Measurements from ENCODE around the gene NBAS.
A peak's percentile ranks its signal among the peaks of the same experiment; 100 is the strongest.

Gene NBAS

DNA sequence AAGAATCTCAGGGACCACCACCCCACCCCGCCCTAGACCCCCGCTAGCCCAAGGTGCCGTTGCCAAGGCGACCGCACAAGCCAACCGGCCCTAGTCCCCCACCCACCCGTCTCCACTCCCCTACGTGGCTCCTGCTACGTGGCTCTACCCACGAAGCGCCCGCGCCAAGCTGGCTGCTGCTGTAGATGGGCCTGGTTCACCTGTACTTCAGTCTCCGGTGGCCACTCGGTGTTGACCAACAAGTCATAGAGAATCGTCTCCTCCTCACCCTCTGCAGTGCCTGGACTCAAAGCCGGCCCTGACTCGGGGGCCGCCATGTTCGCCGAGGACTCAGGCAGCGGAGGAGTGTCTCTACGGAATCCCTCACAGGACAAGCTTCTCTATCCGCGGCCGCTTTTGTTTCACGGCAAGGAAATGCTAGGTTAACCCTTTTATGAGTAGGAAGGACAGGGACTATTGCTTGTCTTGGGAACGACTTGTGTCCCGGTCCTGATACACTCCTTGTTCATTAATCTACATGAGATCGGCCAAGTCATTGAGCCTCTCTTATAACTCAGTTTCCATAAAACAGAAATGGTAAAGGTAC lies at the start of gene NBAS:
TSS of gene NBAS (minus strand) at position 347 of the 586 bp plus-strand sequence. CDS start at position 317, 30 bp downstream.
- H3K9me3 ChIP-seq (ENCODE audit: control insufficient read depth, low read depth, low read length): no peaks in the 10 kb centered on the region
- H3K4me3 ChIP-seq (ENCODE audit: low read length): peak within 1 kb of the TSS; percentile 96
- peaks cover 6% of the 10 kb centered on the region for H3K27me3 ChIP-seq (ENCODE audit: control insufficient read depth, insufficient read depth, low read length)
- peaks cover 18% of the 10 kb centered on the region for H3K4me1 ChIP-seq (ENCODE audit: control insufficient read depth, low read depth, low read length)
- peak within 1 kb of the TSS; percentile 70 for H3K27ac ChIP-seq (ENCODE audit: low read length)
- H3K9ac ChIP-seq (ENCODE audit: low read length): peak within 1 kb of the TSS; percentile 63
- no peaks in the 10 kb centered on the region for H3K36me3 ChIP-seq (ENCODE audit: control insufficient read depth, low read depth, low read length)

DNA sequence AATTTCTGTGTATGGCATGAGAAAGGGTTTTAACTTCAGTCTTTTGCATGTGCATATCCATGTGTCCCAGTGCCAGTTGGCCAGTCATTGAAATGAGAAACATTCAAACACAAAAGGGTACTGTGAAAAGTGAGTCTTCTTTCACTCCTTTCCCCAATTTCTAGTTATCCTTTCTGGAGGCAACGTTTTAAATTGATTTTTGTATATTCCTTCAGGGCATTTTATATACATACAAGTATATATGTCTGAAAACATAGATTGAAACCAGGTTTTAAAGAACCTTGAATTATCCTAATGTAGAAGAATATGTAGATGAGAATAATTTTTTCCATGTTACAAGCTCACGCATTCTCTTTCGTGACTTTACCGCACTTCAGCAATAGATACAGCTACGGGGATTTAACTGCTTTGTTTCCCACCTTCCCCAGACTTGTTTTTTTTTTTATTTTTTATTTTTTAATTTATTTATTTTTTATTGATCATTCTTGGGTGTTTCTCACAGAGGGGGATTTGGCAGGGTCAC lies 49.4 kb upstream of the NBAS start:
- H3K36me3 ChIP-seq (ENCODE audit: control insufficient read depth, low read depth, low read length): peaks cover 74% of the 10 kb centered on the region
- H3K4me3 ChIP-seq (ENCODE audit: low read length): no peak overlapping the region
- H3K9ac ChIP-seq (ENCODE audit: low read length): no peak overlapping the region
- no peak overlapping the region for H3K27ac ChIP-seq (ENCODE audit: low read length)
- H3K9me3 ChIP-seq (ENCODE audit: control insufficient read depth, low read depth, low read length): no peaks in the 10 kb centered on the region
- H3K27me3 ChIP-seq (ENCODE audit: control insufficient read depth, insufficient read depth, low read length): no peaks in the 10 kb centered on the region
- H3K4me1 ChIP-seq (ENCODE audit: control insufficient read depth, low read depth, low read length): no peaks in the 10 kb centered on the region

DNA sequence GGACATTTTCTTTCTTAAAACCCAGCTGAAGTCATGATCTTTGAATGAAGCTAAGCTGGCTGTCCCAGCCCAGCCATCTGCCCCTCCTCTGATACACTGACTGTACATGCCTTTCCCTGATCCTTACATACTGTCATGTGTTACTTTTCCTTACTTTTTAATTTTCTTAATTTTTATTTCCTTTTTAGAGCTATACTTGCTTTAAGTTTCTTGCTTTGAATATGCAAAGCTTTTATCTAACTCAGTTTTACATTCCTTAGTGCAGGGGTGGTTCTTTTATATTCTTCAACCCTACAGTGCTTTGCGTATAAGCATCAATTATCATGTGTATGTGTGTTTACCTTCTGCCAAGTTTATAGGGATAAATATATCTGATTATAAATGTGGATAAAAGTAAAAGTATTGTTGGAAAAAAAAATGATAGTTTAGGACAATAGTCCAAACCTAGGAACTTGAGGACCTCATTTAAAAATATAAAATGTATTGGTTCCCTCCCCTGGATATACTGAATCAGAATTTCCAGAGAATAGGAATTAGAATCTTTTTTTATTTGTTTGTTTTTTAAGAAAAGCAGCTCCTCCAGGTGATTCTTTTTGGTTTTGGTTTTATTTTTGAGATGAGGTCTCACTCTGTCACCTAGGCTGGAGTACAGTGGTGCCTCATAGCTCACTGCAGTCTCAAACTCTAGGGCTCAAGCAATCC lies 48.4 kb upstream of the NBAS start:
- Histone ChIP-seq H3K27me3 (ENCODE audit: control insufficient read depth, insufficient read depth, low read length) (no peaks in the 10 kb centered on the region), H3K9ac (ENCODE audit: low read length) (no peak overlapping the region), H3K36me3 (ENCODE audit: control insufficient read depth, low read depth, low read length) (peaks cover 75% of the 10 kb centered on the region), H3K27ac (ENCODE audit: low read length) (no peak overlapping the region), H3K4me1 (ENCODE audit: control insufficient read depth, low read depth, low read length) (no peaks in the 10 kb centered on the region), H3K4me3 (ENCODE audit: low read length) (no peak overlapping the region), H3K9me3 (ENCODE audit: control insufficient read depth, low read depth, low read length) (no peaks in the 10 kb centered on the region)

DNA sequence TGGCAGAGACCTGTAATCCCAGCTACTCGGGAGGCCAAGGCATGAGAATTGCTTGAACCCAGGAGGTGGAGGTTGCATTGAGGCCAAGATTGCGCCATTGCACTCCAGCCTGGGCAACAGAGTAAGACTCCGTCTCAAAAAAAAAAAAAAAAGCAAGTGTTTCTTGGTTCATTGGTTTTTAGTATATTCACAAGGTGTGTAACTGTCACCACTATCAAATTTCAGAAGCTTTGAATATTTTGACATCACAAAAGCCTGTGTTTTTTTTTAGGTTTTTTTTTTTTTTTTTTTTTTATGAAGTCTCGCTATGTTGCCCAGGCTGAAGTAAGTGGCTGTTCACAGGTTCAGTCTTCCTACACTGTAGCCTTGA lies 47.2 kb upstream of the NBAS start:
- Histone ChIP-seq H3K4me1 (ENCODE audit: control insufficient read depth, low read depth, low read length) (no peaks in the 10 kb centered on the region), H3K9ac (ENCODE audit: low read length) (no peak overlapping the region), H3K27ac (ENCODE audit: low read length) (no peak overlapping the region), H3K9me3 (ENCODE audit: control insufficient read depth, low read depth, low read length) (no peaks in the 10 kb centered on the region), H3K4me3 (ENCODE audit: low read length) (no peak overlapping the region), H3K36me3 (ENCODE audit: control insufficient read depth, low read depth, low read length) (peaks cover 75% of the 10 kb centered on the region), H3K27me3 (ENCODE audit: control insufficient read depth, insufficient read depth, low read length) (no peaks in the 10 kb centered on the region)

DNA sequence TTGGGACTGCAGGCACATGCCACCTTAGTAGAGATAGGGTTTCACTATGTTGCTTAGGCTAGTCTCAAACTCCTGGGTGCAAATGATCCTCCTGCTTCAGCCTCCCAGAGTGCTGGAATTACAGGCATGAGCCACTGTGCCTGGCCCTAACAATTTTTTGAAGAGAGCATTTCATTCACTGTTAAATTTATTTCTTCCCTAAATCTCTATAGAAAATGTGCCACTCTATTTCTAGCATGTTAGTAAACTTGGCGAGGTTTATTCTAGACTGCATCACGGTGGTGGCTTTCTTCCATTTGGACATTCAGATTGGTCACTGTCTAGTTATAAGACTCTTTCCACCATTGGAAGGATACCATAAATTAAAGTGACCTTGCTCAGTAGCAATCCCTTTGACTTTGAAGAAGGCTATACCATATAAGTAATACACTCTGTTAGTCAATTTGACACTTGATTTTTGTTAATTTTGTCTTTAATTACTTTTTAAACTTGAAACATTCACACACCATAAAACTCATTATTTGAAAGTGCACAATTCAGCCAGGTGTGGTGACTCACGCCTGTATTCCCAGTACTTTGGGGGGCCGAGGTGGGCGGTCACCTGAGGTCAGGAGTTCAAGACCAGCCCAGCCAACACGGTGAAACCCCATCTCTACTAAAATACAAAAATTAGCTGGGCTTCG lies 46.7 kb upstream of the NBAS start:
- Histone ChIP-seq H3K27ac (ENCODE audit: low read length) (no peak overlapping the region), H3K4me1 (ENCODE audit: control insufficient read depth, low read depth, low read length) (no peaks in the 10 kb centered on the region), H3K36me3 (ENCODE audit: control insufficient read depth, low read depth, low read length) (peaks cover 76% of the 10 kb centered on the region), H3K9me3 (ENCODE audit: control insufficient read depth, low read depth, low read length) (no peaks in the 10 kb centered on the region), H3K4me3 (ENCODE audit: low read length) (no peak overlapping the region), H3K9ac (ENCODE audit: low read length) (no peak overlapping the region), H3K27me3 (ENCODE audit: control insufficient read depth, insufficient read depth, low read length) (no peaks in the 10 kb centered on the region)

DNA sequence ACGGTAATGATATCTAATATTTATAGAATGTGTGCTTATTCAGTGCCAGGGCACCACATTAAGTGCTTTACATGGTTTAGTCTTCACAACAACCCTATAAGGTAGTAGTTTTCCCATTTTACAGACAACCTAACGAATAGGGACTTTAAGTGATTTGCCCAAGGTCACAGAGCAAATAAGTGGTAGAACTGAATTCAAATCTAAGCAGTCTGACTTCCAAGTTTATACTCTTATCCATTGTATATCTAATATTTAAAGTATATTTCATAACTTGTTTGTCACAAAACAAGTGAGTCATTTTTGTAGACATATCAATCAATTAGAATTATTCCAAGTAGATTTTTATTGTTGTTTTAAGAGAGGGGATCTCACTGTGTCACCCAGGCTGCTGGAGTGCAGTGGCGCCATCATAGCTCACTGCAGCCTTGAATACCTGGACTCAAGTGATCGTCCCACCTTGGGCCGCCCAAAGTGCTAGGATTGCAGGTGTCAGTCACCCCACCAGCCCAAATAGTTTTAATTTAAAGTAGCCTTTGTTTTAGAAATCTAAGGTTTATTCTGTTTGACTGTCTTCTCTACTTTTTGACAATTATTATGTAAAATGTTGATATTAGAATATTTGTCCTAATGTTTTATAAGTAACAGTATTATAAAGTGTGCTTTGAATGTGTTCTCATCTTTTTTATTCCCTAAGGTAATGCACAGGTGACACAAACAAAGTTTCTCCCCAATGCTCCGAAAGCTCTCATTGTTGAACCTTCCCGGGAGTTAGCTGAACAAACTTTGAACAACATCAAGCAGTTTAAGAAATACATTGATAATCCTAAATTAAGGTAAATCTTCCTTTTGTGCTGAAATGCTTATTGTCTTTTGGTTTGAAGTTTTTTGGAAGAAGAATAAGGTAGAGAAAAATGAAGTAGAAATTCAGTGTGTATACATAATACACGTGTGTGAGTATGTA lies 45.6 kb upstream of the NBAS start:
- H3K4me1 ChIP-seq (ENCODE audit: control insufficient read depth, low read depth, low read length): no peaks in the 10 kb centered on the region
- H3K9me3 ChIP-seq (ENCODE audit: control insufficient read depth, low read depth, low read length): no peaks in the 10 kb centered on the region
- no peak overlapping the region for H3K27ac ChIP-seq (ENCODE audit: low read length)
- no peak overlapping the region for H3K4me3 ChIP-seq (ENCODE audit: low read length)
- no peak overlapping the region for H3K9ac ChIP-seq (ENCODE audit: low read length)
- H3K36me3 ChIP-seq (ENCODE audit: control insufficient read depth, low read depth, low read length): peaks cover 87% of the 10 kb centered on the region
- no peaks in the 10 kb centered on the region for H3K27me3 ChIP-seq (ENCODE audit: control insufficient read depth, insufficient read depth, low read length)

DNA sequence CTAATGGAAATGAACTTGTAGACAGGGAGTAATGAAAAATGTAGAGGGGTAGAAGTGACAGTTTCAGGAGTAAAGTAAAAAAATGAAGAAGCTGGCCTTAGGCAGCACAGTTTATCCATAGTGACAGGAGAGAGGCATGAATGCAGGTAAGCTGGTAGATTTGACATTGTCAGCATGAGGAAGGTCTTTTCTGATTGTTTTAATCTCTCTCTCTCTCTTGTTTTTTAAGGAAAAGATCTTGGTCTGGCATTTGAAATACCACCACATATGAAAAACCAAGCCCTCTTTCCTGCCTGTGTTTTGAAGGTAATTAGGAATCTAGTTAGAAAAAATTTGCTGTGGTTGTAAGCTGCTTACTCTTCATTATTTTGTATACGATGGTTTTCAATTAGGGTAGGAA lies 44.6 kb upstream of the NBAS start:
- H3K36me3 ChIP-seq (ENCODE audit: control insufficient read depth, low read depth, low read length): peaks cover 98% of the 10 kb centered on the region
- H3K27me3 ChIP-seq (ENCODE audit: control insufficient read depth, insufficient read depth, low read length): no peaks in the 10 kb centered on the region
- no peak overlapping the region for H3K9ac ChIP-seq (ENCODE audit: low read length)
- H3K27ac ChIP-seq (ENCODE audit: low read length): no peak overlapping the region
- no peaks in the 10 kb centered on the region for H3K4me1 ChIP-seq (ENCODE audit: control insufficient read depth, low read depth, low read length)
- H3K4me3 ChIP-seq (ENCODE audit: low read length): no peak overlapping the region
- no peaks in the 10 kb centered on the region for H3K9me3 ChIP-seq (ENCODE audit: control insufficient read depth, low read depth, low read length)

DNA sequence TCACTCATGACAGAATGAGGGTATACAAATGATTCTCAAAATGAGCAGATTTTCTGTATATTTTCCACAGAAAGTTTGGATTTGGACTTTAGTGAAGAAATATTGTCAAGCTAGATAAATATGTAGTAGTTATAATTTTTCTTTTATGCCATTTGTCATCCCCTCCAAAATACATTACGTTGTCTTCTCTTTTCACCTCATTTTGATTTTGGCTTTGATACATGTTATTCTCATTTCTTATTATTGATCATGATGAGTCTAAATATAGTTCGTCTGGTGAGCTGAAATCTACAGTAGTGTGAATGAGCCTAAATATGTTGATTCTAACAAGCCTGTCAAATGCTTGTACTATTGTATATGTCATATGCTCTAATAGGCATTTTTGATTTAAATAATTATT lies 42.8 kb upstream of the NBAS start:
- Histone ChIP-seq H3K27ac (ENCODE audit: low read length) (no peak overlapping the region), H3K9ac (ENCODE audit: low read length) (no peak overlapping the region), H3K4me1 (ENCODE audit: control insufficient read depth, low read depth, low read length) (no peaks in the 10 kb centered on the region), H3K9me3 (ENCODE audit: control insufficient read depth, low read depth, low read length) (no peaks in the 10 kb centered on the region), H3K27me3 (ENCODE audit: control insufficient read depth, insufficient read depth, low read length) (no peaks in the 10 kb centered on the region), H3K36me3 (ENCODE audit: control insufficient read depth, low read depth, low read length) (peaks cover 95% of the 10 kb centered on the region), H3K4me3 (ENCODE audit: low read length) (no peak overlapping the region)

DNA sequence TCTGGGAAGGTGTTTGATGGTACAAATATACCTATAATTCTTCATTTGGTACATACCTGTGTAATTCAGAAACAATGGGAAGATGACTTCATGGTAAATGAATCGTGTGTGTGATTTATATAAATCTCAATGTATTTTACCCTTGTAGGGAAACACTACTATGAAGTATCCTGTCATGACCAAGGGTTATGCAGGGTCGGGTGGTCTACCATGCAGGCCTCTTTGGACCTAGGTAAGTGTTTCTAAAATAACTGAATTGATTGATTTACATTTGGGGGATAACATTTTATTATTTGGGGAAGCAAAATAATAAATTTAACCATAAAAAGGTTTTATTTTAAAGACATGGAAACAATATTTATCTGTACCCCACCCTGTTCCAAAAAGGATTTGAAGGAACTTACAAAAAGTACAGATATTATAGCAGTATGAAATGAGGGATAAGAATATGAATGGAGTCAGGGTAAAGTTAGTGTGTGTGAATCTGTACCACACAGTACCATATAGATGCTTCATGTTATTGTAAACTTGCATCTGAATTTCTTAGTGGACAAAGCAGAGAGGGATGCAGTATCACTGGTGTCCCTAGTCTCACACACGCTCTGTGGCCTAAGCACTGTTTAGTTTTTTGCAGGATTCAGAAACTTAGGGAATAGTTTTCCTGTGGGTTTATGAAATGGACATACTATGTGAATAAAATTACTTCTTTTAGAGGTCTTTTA lies 42.1 kb upstream of the NBAS start:
- H3K4me3 ChIP-seq (ENCODE audit: low read length): no peak overlapping the region
- no peaks in the 10 kb centered on the region for H3K9me3 ChIP-seq (ENCODE audit: control insufficient read depth, low read depth, low read length)
- H3K36me3 ChIP-seq (ENCODE audit: control insufficient read depth, low read depth, low read length): peaks cover 96% of the 10 kb centered on the region
- no peaks in the 10 kb centered on the region for H3K4me1 ChIP-seq (ENCODE audit: control insufficient read depth, low read depth, low read length)
- H3K27ac ChIP-seq (ENCODE audit: low read length): no peak overlapping the region
- H3K27me3 ChIP-seq (ENCODE audit: control insufficient read depth, insufficient read depth, low read length): no peaks in the 10 kb centered on the region
- H3K9ac ChIP-seq (ENCODE audit: low read length): no peak overlapping the region

DNA sequence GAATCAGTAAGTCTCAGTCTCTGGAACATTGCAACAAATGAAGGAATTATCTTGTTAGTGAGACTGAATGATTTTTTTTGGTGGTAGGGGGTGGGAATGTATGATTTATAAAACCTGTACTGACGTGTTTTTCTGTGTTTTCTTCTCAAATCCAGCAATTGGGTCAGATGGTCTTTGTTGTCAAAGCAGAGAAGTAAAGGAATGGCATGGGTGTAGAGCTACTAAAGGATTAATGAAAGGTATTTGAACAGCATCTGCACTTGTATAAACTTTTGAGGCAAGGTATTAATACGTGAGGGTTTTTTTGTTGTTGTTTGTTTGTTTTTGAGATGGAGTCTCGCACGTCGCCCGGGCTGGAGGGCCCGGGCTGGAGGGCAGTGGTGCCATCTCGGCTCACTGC lies 41.3 kb upstream of the NBAS start:
- H3K9me3 ChIP-seq (ENCODE audit: control insufficient read depth, low read depth, low read length): no peaks in the 10 kb centered on the region
- H3K4me1 ChIP-seq (ENCODE audit: control insufficient read depth, low read depth, low read length): no peaks in the 10 kb centered on the region
- no peak overlapping the region for H3K4me3 ChIP-seq (ENCODE audit: low read length)
- no peak overlapping the region for H3K27ac ChIP-seq (ENCODE audit: low read length)
- no peak overlapping the region for H3K9ac ChIP-seq (ENCODE audit: low read length)
- H3K27me3 ChIP-seq (ENCODE audit: control insufficient read depth, insufficient read depth, low read length): no peaks in the 10 kb centered on the region
- peaks cover 96% of the 10 kb centered on the region for H3K36me3 ChIP-seq (ENCODE audit: control insufficient read depth, low read depth, low read length)

All from iPS-18a (cell line).